Testis (tissue), 3 donors: Measurements from ENCODE around the gene MPHOSPH9. TPM values are rescaled to one million over a fixed set of nuclear protein-coding genes. Genes with fewer than 3 reads are reported as not detected.

Source experiments
- DNase-seq: peaks from one replicate; pipeline ENCODE4 v3.0.0-alpha.2; 2019
- H3K27ac ChIP-seq, 2 donors: fragments of 200-600 bp; sonication (generic); one replicate each; pipeline ENCODE4 v1.5.1; 2019
- H3K27me3 ChIP-seq: fragments of 200-600 bp; sonication (generic); one replicate; pipeline ENCODE4 v1.5.1; 2019
- H3K36me3 ChIP-seq: fragments of 200-600 bp; sonication (generic); one replicate; pipeline ENCODE4 v1.5.1; 2017; ENCODE audit warnings: low read depth; ENCODE audit errors: missing control alignments
- H3K4me1 ChIP-seq: fragments of 200-600 bp; sonication (generic); one replicate; pipeline ENCODE4 v1.5.1; 2019
- H3K4me3 ChIP-seq, 2 donors: fragments of 200-600 bp; sonication (generic); one replicate each; pipeline ENCODE4 v1.5.1; 2017 to 2019
- H3K9me3 ChIP-seq: fragments of 200-600 bp; sonication (generic); one replicate; pipeline ENCODE4 v1.5.1; 2017
- POLR2A ChIP-seq: fragments of 450-650 bp; IDR thresholded peaks from one replicate; pipeline ENCODE4 v1.6.1; 2017; ENCODE audit warnings: antibody characterized with exemption, mild to moderate bottlenecking, moderate library complexity
- WGBS, 2 donors: methylation state at CpG; one replicate each; pipeline ENCODE4 v1.1.5; 2018; 5-methylcytosine and 5-hydroxymethylcytosine counted together
- intact Hi-C: fragments of 100-400 bp; cut with DNase I; formaldehyde crosslinking; loops from one replicate; pipeline ENCODE4 v1.15.1; 2023; ENCODE audit warnings: low total_unique reads
- polyA plus RNA-seq: library from polyadenylated mRNA; stranded (reverse); fragments of 350-450 nt; fragmentation: Illumina TruSeq; extraction: RNeasy Lipid Tissue Mini Kit (QIAGEN cat#74804); gene quantifications from one replicate; pipeline ENCODE4 v1.2.3, GENCODE V29; 2014; ENCODE audit warnings: low read depth, low replicate concordance; ENCODE audit not compliant: insufficient read depth
- total RNA-seq, 2 donors: library from RNA; depleted of rRNA; stranded (reverse); fragments of >200 nt; gene quantifications; one replicate each; pipeline ENCODE4 v1.2.3, GENCODE V29; 2016
- TF ChIP-seq, protein P1 (sequence below), 3 experiments: fragments of 450-650 bp in 2 of 3; fragments of 200-600 bp in 1 of 3; sonication (generic) in 1 of 3; IDR thresholded peaks; one replicate each; pipeline ENCODE4 v1.5.1; 2016 to 2019; ENCODE audit warnings: antibody characterized with exemption in 3 of 3, mild to moderate bottlenecking in 2 of 3, moderate library complexity in 1 of 3

MPHOSPH9 gene
- total and polyA plus RNA-seq, 3 donors from 2014 or later: 28.8 to 81.1 (median 60.3) TPM

DNA sequence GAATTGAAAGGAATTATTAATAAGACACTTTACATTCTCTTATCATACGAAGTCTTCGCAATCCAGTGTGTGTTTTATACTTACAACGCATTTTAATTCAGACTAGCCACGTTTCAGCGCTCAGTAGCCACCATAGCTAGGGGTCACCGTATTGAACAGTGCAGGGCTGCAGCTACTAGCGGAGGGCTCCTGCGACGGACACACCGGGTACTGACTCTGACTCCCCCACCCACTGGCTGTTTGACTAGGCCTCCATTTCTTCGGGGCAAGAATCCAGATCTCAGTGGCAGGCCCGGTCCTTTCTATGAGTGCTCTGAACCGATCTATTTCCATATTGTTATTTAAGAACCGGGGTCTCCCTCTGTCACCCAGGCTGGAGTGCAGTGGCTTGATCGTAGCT is 40.2 kb upstream of the MPHOSPH9 start:
- Histone ChIP-seq H3K27ac (no peak overlapping the region), H3K27me3 (no peaks in the 10 kb centered on the region), H3K4me3 (no peak overlapping the region), H3K4me1 (peaks cover 20% of the 10 kb centered on the region), H3K36me3 (no peaks in the 10 kb centered on the region), H3K9me3 (no peaks in the 10 kb centered on the region)
- 54 to 72% methylated on average over 15 of the region's 15 CpGs for WGBS, 2 donors
- DNase-seq: no peak
- TF ChIP-seq POLR2A: no peak
- TF ChIP-seq, protein P1, sequence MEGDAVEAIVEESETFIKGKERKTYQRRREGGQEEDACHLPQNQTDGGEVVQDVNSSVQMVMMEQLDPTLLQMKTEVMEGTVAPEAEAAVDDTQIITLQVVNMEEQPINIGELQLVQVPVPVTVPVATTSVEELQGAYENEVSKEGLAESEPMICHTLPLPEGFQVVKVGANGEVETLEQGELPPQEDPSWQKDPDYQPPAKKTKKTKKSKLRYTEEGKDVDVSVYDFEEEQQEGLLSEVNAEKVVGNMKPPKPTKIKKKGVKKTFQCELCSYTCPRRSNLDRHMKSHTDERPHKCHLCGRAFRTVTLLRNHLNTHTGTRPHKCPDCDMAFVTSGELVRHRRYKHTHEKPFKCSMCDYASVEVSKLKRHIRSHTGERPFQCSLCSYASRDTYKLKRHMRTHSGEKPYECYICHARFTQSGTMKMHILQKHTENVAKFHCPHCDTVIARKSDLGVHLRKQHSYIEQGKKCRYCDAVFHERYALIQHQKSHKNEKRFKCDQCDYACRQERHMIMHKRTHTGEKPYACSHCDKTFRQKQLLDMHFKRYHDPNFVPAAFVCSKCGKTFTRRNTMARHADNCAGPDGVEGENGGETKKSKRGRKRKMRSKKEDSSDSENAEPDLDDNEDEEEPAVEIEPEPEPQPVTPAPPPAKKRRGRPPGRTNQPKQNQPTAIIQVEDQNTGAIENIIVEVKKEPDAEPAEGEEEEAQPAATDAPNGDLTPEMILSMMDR (IDR thresholded peaks at IDR 0.05): no peak
- intact Hi-C loops: no loop called here

GRCh38 chr12:123271001-123271668 is 38.2 kb upstream of the MPHOSPH9 start:
- no peaks in the 10 kb centered on the region for H3K36me3 ChIP-seq
- DNase-seq: peak; percentile 71
- peak overlapping the region; percentile 86 for H3K27ac ChIP-seq
- peaks cover 29% of the 10 kb centered on the region for H3K4me1 ChIP-seq
- no peaks in the 10 kb centered on the region for H3K27me3 ChIP-seq
- H3K4me3 ChIP-seq: peak overlapping the region; percentile 77 to 83
- no CpG with 5 or more reads among the region's 108 CpGs for WGBS, 2 donors
- H3K9me3 ChIP-seq: no peaks in the 10 kb centered on the region
- intact Hi-C loops: no loop called here
- TF ChIP-seq POLR2A: no peak
- TF ChIP-seq, protein P1 (IDR thresholded peaks at IDR 0.05): peak in 1 of 3 experiments; percentile 78

DNA sequence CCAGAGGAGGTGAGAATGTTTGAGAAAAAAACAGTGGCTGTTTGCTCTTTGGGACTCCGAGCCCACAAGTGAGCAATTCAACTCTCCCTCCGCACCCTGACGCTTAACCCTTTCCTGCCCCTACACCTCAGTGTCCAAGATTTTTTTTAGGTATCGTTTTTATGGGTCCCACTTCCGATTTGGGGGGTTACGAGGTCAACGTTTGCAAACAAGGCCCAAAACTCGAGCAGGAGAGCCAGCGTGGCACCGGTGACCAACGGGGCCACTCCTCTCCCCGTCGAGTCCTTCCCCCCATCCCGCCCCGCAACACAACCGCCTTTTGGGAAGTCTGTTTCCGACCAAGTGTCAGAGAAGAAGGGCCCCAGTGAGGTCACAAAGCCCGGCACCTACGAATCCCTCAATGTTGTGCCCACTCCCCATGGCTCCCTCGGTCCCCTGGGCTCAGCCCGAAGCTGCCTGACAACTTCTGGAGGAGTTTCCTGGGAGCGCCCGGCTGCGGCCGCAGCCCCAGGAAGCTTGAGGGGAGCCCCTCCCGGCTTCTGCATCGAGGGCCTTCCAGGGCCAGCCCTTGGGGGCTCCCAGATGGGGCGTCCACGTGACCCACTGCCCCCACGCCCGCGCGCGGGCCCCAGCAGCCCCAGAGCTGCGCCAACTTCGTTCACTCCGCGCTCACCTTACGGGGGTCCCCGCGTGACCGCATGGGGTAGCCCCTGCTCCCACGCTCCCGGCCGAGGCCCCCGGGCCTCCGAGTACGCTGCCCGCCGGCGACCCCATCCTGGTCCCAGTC is 37.5 kb upstream of the MPHOSPH9 start:
- no peak for DNase-seq
- intact Hi-C loops: no loop called here
- H3K4me1 ChIP-seq: peaks cover 29% of the 10 kb centered on the region
- no peaks in the 10 kb centered on the region for H3K27me3 ChIP-seq
- peak overlapping the region; percentile 77 to 83 for H3K4me3 ChIP-seq
- peak overlapping the region; percentile 86 for H3K27ac ChIP-seq
- WGBS, 2 donors: 0 to 1% methylated on average over 14 to 34 of the region's 51 CpGs
- TF ChIP-seq, protein P1 (IDR thresholded peaks at IDR 0.05): no peak
- TF ChIP-seq POLR2A: no peak
- H3K36me3 ChIP-seq: no peaks in the 10 kb centered on the region
- no peaks in the 10 kb centered on the region for H3K9me3 ChIP-seq

DNA sequence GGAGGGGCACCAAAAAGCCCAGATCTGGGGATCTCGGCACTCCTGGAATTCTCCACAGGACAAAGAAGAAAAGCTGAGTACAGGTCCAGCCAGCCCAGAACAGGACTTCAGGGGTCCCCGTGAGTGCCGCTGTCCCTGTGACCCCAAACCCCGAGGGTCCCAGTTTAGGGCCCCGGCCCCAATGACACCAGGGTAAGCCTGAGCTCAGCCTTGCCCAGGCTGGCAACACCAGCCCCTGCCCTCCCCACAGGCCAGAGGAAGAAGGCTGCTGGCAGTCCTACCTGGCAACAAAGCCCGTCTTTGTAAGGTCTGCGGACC is 36.9 kb upstream of the MPHOSPH9 start:
- WGBS, 2 donors: 1 to 3% methylated on average over 4 to 7 of the region's 7 CpGs
- no peak for TF ChIP-seq POLR2A
- TF ChIP-seq, protein P1 (IDR thresholded peaks at IDR 0.05): no peak
- Histone ChIP-seq H3K9me3 (no peaks in the 10 kb centered on the region), H3K4me1 (peaks cover 29% of the 10 kb centered on the region), H3K36me3 (no peaks in the 10 kb centered on the region), H3K4me3 (peak overlapping the region; percentile 77 to 83), H3K27ac (peak overlapping the region; percentile 86), H3K27me3 (no peaks in the 10 kb centered on the region)
- DNase-seq: no peak
- intact Hi-C loops: no loop called here
